Vagina (tissue), 2 donors: ENCODE results near the gene ARPC4. TPM values are rescaled to one million over a fixed set of nuclear protein-coding genes. Genes with fewer than 3 reads are reported as not detected.

ENCODE experiments used
- DNase-seq, 2 donors: peaks; one replicate each; pipeline ENCODE4 v3.0.0-alpha.2; 2017; ENCODE audit errors: extremely low spot score in 2 of 2
- H3K27ac ChIP-seq: fragments of 200-600 bp; sonication (generic); one replicate; pipeline ENCODE4 v1.5.1; 2019
- H3K27me3 ChIP-seq: fragments of 200-600 bp; sonication (generic); one replicate; pipeline ENCODE4 v1.5.1; 2019
- H3K36me3 ChIP-seq, 2 donors: fragments of 200-600 bp; sonication (generic); one replicate each; pipeline ENCODE4 v1.5.1; 2017 to 2019
- H3K4me1 ChIP-seq: fragments of 200-600 bp; sonication (generic); one replicate; pipeline ENCODE4 v1.5.1; 2019
- H3K4me3 ChIP-seq, 2 donors: fragments of 200-600 bp; sonication (generic); 1 replicate in 1 of 2; 2 replicates in 1 of 2; pipeline ENCODE4 v1.5.1; 2016 to 2019
- H3K9me3 ChIP-seq: fragments of 200-600 bp; sonication (generic); one replicate; pipeline ENCODE4 v1.5.1; 2019
- POLR2A ChIP-seq, 2 donors: fragments of 450-650 bp; IDR thresholded peaks; one replicate each; pipeline ENCODE4 v1.6.1; 2017; ENCODE audit warnings: antibody characterized with exemption in 2 of 2, mild to moderate bottlenecking in 2 of 2, moderate library complexity in 2 of 2
- POLR2AphosphoS5 ChIP-seq, 2 donors: sonication (generic); formaldehyde crosslinking; IDR thresholded peaks; one replicate each; pipeline ENCODE4 v1.9.0; 2017; ENCODE audit warnings: antibody characterized with exemption in 2 of 2, mild to moderate bottlenecking in 2 of 2, low read depth in 1 of 2; ENCODE audit not compliant: insufficient read depth in 1 of 2
- intact Hi-C: fragments of 100-400 bp; cut with DNase I; formaldehyde crosslinking; loops from one replicate; pipeline ENCODE4 v1.15.1; 2023
- total RNA-seq: library from RNA; depleted of rRNA; stranded (reverse); fragments of >200 nt; gene quantifications from one replicate; pipeline ENCODE4 v1.2.3, GENCODE V29; 2016
- TF ChIP-seq, protein P1 (sequence below), 3 experiments: fragments of 450-650 bp in 2 of 3; fragments of 200-600 bp in 1 of 3; sonication (generic) in 1 of 3; IDR thresholded peaks; one replicate each; pipeline ENCODE4 v1.5.1; 2017 to 2019; ENCODE audit warnings: antibody characterized with exemption in 3 of 3, mild to moderate bottlenecking in 2 of 3, moderate library complexity in 2 of 3

ARPC4 gene
- total RNA-seq, 1 donor from 2014 or later: 124 TPM

DNA sequence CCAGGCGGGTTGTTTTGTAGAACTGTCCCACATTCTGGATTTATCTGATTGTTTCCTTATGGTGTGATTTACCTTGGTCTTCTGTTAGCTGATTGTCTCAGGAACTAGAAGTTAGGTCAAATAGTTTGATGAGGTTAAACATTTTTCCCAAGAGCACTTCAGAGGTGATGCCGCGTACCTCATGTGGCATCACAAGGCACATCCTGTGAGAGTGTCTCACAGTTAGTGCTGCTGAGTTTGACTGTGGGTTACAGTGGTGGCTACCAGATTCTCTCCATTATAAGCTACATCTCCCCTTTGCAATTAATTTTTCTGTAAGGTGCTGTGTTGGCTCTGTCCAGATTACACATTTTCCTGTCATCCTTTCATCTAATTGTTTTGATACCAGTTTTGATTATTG is 38.4 kb downstream of the ARPC4 start:
- no peak overlapping the region for H3K4me3 ChIP-seq
- peaks cover 0 to 47% of the 10 kb centered on the region in 2 donors for H3K36me3 ChIP-seq
- H3K4me1 ChIP-seq: no peaks in the 10 kb centered on the region
- H3K9me3 ChIP-seq: no peaks in the 10 kb centered on the region
- TF ChIP-seq, protein P1, sequence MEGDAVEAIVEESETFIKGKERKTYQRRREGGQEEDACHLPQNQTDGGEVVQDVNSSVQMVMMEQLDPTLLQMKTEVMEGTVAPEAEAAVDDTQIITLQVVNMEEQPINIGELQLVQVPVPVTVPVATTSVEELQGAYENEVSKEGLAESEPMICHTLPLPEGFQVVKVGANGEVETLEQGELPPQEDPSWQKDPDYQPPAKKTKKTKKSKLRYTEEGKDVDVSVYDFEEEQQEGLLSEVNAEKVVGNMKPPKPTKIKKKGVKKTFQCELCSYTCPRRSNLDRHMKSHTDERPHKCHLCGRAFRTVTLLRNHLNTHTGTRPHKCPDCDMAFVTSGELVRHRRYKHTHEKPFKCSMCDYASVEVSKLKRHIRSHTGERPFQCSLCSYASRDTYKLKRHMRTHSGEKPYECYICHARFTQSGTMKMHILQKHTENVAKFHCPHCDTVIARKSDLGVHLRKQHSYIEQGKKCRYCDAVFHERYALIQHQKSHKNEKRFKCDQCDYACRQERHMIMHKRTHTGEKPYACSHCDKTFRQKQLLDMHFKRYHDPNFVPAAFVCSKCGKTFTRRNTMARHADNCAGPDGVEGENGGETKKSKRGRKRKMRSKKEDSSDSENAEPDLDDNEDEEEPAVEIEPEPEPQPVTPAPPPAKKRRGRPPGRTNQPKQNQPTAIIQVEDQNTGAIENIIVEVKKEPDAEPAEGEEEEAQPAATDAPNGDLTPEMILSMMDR (IDR thresholded peaks at IDR 0.05): no peak
- TF ChIP-seq POLR2AphosphoS5 (IDR thresholded peaks at IDR 0.05; ENCODE audit: insufficient read depth in 1 of 2, low read depth in 1 of 2) (no peak), POLR2A (IDR thresholded peaks at IDR 0.05) (no peak)
- intact Hi-C loops: no loop called here
- no peaks in the 10 kb centered on the region for H3K27me3 ChIP-seq
- no peak for DNase-seq
- no peak overlapping the region for H3K27ac ChIP-seq

DNA sequence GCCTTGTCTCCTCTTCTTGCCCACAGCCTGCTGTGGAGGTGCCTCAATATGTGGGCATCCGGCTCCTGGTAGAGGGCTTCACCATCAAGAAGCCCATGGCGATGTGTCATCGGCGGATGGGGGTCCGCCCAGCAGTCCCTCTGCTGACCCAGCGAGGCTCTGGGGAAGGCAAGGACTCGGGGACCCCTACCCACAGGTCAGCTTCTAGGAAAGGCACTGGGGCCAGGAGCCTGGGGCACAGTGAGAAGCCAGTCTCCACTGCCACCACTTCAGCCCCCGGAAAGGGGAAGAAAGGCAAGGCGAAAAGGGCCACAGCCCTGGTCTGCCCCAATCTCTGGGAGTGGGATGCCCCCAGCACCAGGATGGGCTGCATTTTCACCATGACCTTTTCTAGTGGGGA is 40.2 kb downstream of the ARPC4 start:
- DNase-seq: no peak
- no peak for TF ChIP-seq POLR2AphosphoS5 (IDR thresholded peaks at IDR 0.05; ENCODE audit: insufficient read depth in 1 of 2, low read depth in 1 of 2)
- no peak for TF ChIP-seq POLR2A (IDR thresholded peaks at IDR 0.05)
- TF ChIP-seq, protein P1 (IDR thresholded peaks at IDR 0.05): no peak
- H3K27ac ChIP-seq: no peak overlapping the region
- no peak overlapping the region for H3K4me3 ChIP-seq
- no peaks in the 10 kb centered on the region for H3K4me1 ChIP-seq
- H3K36me3 ChIP-seq: peaks cover 0 to 38% of the 10 kb centered on the region in 2 donors
- intact Hi-C loops: no loop called here
- no peaks in the 10 kb centered on the region for H3K9me3 ChIP-seq
- H3K27me3 ChIP-seq: no peaks in the 10 kb centered on the region

DNA sequence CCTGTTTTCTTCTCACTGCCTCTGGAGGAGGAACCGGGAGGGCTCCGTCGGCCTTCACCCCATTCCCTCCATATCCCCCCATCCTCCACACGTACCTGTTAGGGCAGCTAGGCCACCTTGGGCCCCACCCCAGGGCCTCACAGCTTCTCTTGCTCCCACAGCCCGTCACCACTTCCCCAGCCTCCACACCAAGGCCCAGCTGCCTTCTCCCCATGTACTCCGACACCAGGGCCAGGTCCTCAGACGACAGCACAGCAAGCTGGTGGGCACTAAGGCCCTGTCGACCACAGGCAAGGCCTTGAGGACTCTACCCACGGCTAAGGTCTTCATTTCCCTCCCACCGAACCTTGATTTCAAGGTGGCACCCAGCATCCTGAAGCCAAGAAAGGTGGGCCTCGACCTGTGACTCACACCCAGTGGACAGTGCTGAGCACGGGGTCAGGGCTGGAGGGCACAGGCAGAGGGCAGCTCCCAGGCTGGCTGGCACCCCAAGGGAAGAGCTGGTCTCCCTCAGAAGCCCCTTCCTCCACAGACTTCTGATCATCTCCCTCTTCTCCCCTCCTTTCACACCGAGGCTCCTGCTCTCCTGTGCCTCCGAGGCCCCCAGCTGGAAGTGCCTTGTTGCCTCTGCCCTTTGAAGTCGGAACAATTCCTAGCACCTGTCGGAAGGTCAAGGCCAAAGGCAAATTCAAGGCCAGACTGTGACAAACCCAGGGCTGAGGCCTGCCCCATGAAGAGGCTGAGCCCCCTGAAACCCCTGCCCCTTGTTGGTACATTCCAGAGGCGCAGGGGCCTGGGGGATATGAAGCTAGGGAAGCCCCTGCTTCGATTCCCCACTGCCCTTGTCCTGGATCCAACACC is 41.9 kb downstream of the ARPC4 start:
- intact Hi-C loops: no loop called here
- H3K9me3 ChIP-seq: no peaks in the 10 kb centered on the region
- TF ChIP-seq POLR2A (IDR thresholded peaks at IDR 0.05) (no peak), POLR2AphosphoS5 (IDR thresholded peaks at IDR 0.05; ENCODE audit: insufficient read depth in 1 of 2, low read depth in 1 of 2) (no peak)
- TF ChIP-seq, protein P1 (IDR thresholded peaks at IDR 0.05): no peak
- H3K4me3 ChIP-seq: no peak overlapping the region
- H3K36me3 ChIP-seq: peaks cover 0 to 47% of the 10 kb centered on the region in 2 donors
- H3K27ac ChIP-seq: no peak overlapping the region
- H3K27me3 ChIP-seq: no peaks in the 10 kb centered on the region
- no peak for DNase-seq
- H3K4me1 ChIP-seq: no peaks in the 10 kb centered on the region

DNA sequence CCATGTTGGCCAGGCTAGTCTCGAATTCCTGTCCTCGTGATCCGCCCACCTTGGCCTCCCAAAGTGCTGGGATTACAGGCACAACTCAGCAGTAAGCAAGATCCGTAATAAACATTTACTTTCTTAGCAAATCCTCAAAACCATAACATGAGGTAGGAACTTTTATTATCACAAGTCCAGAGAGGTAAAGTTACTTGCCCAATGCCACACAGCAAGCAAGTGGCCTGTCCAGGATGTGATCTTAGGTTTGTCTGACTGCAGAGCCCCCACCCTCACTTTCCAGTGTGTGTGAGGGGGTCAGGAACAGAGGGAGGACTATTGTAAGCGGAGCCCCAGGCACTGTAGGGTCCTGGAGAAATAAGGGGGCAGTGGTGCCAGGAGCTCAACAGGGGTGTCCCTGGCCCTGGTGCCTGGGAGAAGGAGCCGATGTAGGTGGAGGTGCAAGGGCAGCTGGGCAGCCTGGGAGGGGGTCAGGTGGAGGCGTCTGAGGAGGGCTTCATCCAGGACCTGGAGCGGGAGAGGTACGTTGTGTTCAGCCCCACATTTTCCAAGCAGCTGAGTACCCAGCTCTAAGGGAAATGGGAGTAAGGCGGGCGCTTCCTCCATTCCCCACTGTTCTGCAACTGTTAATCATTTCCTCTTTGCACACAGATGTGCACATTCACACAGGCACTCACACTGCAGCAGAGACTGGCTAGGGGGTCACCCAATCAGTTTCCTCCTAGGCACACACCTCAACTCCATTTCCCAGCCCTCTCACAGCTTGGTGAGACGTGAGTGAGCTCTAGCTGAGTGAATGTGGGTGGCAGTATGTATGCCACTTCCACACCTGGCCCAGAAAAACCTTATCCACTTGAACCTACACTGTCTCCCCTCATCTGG is 45.1 kb downstream of the ARPC4 start:
- DNase-seq: no peak
- no peaks in the 10 kb centered on the region for H3K27me3 ChIP-seq
- intact Hi-C loops: no loop called here
- no peak overlapping the region for H3K4me3 ChIP-seq
- H3K9me3 ChIP-seq: no peaks in the 10 kb centered on the region
- TF ChIP-seq POLR2AphosphoS5 (IDR thresholded peaks at IDR 0.05; ENCODE audit: insufficient read depth in 1 of 2, low read depth in 1 of 2) (no peak), POLR2A (IDR thresholded peaks at IDR 0.05) (no peak)
- TF ChIP-seq, protein P1 (IDR thresholded peaks at IDR 0.05): no peak
- H3K36me3 ChIP-seq: peaks cover 0 to 55% of the 10 kb centered on the region in 2 donors
- H3K27ac ChIP-seq: no peak overlapping the region
- H3K4me1 ChIP-seq: peaks cover 9% of the 10 kb centered on the region
